ENCODE measurements around the gene TBCB.
"Not testable (repeated sequence)": the region's sequence is repeated elsewhere in the genome, so short reads cannot be mapped to it uniquely, and the experiment has no call there.

Gene TBCB

GRCh38 chr19:36101550-36102327 is 13.5 kb upstream of the TBCB start:
- no peak for DNase-seq (ENCODE audit: low read depth, low spot score)

- no peak for DNase-seq (ENCODE audit: low read depth, low spot score)
Observed at GRCh38 chr19:36103040-36103626, 12.1 kb upstream of the TBCB start.

- no peak for DNase-seq (ENCODE audit: low read depth, low spot score)
Observed at GRCh38 chr19:36103842-36104552, 11.3 kb upstream of the TBCB start.

GRCh38 chr19:36106441-36106840 is 8.8 kb upstream of the TBCB start:
- DNase-seq (ENCODE audit: low read depth, low spot score) = no peak

- no peak for DNase-seq (ENCODE audit: low read depth, low spot score)
Observed at GRCh38 chr19:36106991-36107390, 8.3 kb upstream of the TBCB start.

GRCh38 chr19:36108684-36109083 is 6.6 kb upstream of the TBCB start:
- DNase-seq (ENCODE audit: low read depth, low spot score) = no peak

GRCh38 chr19:36110487-36111199 is 4.6 kb upstream of the TBCB start, which contains the start of gene OVOL3:
Gene OVOL3 (plus strand): TSS chr19:36111143. CDS start chr19:36111203, 60 bp downstream.
- peak; percentile 71 for DNase-seq (ENCODE audit: low read depth, low spot score)

- peak; percentile 47 for DNase-seq (ENCODE audit: low read depth, low spot score)
Observed at GRCh38 chr19:36111200-36111539, 4.1 kb upstream of the TBCB start.

- DNase-seq (ENCODE audit: low read depth, low spot score) = no peak
Observed at GRCh38 chr19:36112678-36113077, 2.6 kb upstream of the TBCB start.

- DNase-seq (ENCODE audit: low read depth, low spot score) = no peak
Observed at GRCh38 chr19:36113425-36113824, 1.8 kb upstream of the TBCB start.

- DNase-seq (ENCODE audit: low read depth, low spot score) = peak; percentile 40
Observed at GRCh38 chr19:36113894-36114720, 1.2 kb upstream of the TBCB start.

- peak; percentile 100 for DNase-seq (ENCODE audit: low read depth, low spot score)
Observed at GRCh38 chr19:36114721-36115452, 381 bp upstream of the TBCB start, which contains the start of gene POLR2I. Gene POLR2I (minus strand): TSS chr19:36114875. CDS start chr19:36114856, 19 bp downstream.

GRCh38 chr19:36116344-36116637 is 1.0 kb downstream of the TBCB start:
- no peak for DNase-seq (ENCODE audit: low read depth, low spot score)

- DNase-seq (ENCODE audit: low read depth, low spot score) = peak; percentile 77
Observed at GRCh38 chr19:36120092-36120983, 5.1 kb downstream of the TBCB start.

GRCh38 chr19:36120984-36121358 is 5.7 kb downstream of the TBCB start:
- DNase-seq (ENCODE audit: low read depth, low spot score) = no peak

GRCh38 chr19:36121486-36122124 is 6.3 kb downstream of the TBCB start:
- DNase-seq (ENCODE audit: low read depth, low spot score) = no peak

GRCh38 chr19:36125557-36125956 is 10.3 kb downstream of the TBCB start:
- no peak for DNase-seq (ENCODE audit: low read depth, low spot score)

- DNase-seq (ENCODE audit: low read depth, low spot score) = no peak
Observed at GRCh38 chr19:36128392-36128736, 13.1 kb downstream of the TBCB start.

GRCh38 chr19:36131221-36131620 is 16.0 kb downstream of the TBCB start:
- DNase-seq (ENCODE audit: low read depth, low spot score) = not testable (repeated sequence)
